Measurements from ENCODE around the gene MXRA7.
"Not testable (repeated sequence)": the region's sequence is repeated elsewhere in the genome, so short reads cannot be mapped to it uniquely, and the experiment has no call there.

MXRA7 gene

GRCh38 chr17:76710863-76711611, at the start of gene MXRA7:
MXRA7 (minus strand) TSS chr17:76710965; CDS start chr17:76710946, 19 bp downstream.
- no peak for DNase-seq (ENCODE audit: low spot score)

- DNase-seq (ENCODE audit: low spot score) = no peak
Measured at GRCh38 chr17:76758570-76758969, 47.8 kb upstream of the MXRA7 start.

- DNase-seq (ENCODE audit: low spot score) = no peak
Measured at GRCh38 chr17:76757256-76757655, 46.5 kb upstream of the MXRA7 start.

- no peak for DNase-seq (ENCODE audit: low spot score)
Measured at GRCh38 chr17:76755285-76755684, 44.5 kb upstream of the MXRA7 start.

- no peak for DNase-seq (ENCODE audit: low spot score)
Measured at GRCh38 chr17:76753061-76753961, 42.5 kb upstream of the MXRA7 start.

GRCh38 chr17:76752006-76752405, 41.2 kb upstream of the MXRA7 start:
- DNase-seq (ENCODE audit: low spot score) = no peak

GRCh38 chr17:76751416-76751993, 40.7 kb upstream of the MXRA7 start:
- DNase-seq (ENCODE audit: low spot score) = no peak

- no peak for DNase-seq (ENCODE audit: low spot score)
Measured at GRCh38 chr17:76748657-76749056, 37.9 kb upstream of the MXRA7 start.

- DNase-seq (ENCODE audit: low spot score) = no peak
Measured at GRCh38 chr17:76747716-76748363, 37.1 kb upstream of the MXRA7 start.

GRCh38 chr17:76745785-76746184, 35.0 kb upstream of the MXRA7 start:
- DNase-seq (ENCODE audit: low spot score) = not testable (repeated sequence)

GRCh38 chr17:76744747-76745146, 34.0 kb upstream of the MXRA7 start:
- DNase-seq (ENCODE audit: low spot score) = no peak

GRCh38 chr17:76742958-76743357, 32.2 kb upstream of the MXRA7 start:
- DNase-seq (ENCODE audit: low spot score) = no peak

GRCh38 chr17:76740329-76741118, 29.8 kb upstream of the MXRA7 start:
- no peak for DNase-seq (ENCODE audit: low spot score)

- DNase-seq (ENCODE audit: low spot score) = not testable (repeated sequence)
Measured at GRCh38 chr17:76739568-76740115, 28.9 kb upstream of the MXRA7 start.

GRCh38 chr17:76738468-76738850, 27.7 kb upstream of the MXRA7 start:
- no peak for DNase-seq (ENCODE audit: low spot score)

- DNase-seq (ENCODE audit: low spot score) = peak; percentile 94
Measured at GRCh38 chr17:76737676-76738467, 27.1 kb upstream of the MXRA7 start, which contains the start of gene MFSD11. MFSD11 (plus strand) TSS chr17:76738119; CDS start chr17:76738353, 234 bp downstream.

GRCh38 chr17:76737082-76737675, 26.4 kb upstream of the MXRA7 start, which contains the start of gene SRSF2:
SRSF2 (minus strand) TSS chr17:76737331; CDS start chr17:76737160, 171 bp downstream.
- DNase-seq (ENCODE audit: low spot score) = peak; percentile 99

- DNase-seq (ENCODE audit: low spot score) = peak; percentile 62
Measured at GRCh38 chr17:76736349-76737081, 25.8 kb upstream of the MXRA7 start.

Measured in activated CD4-positive, alpha-beta T cell treated with anti-CD3 and anti-CD28 coated beads, Interleukin-2, Interleukin-4, amounts not matched to agents 100 ng/mL and 50 ng/mL, durations not matched to agents 16 hours and 8 hours (primary cell).